Measurements from ENCODE around the gene QSOX2. TPM values are rescaled to one million over a fixed set of nuclear protein-coding genes. Genes with fewer than 3 reads are reported as not detected.

Gene QSOX2
- total RNA-seq, 2 donors from 2014 or later = 4.9 to 12.0 TPM

DNA sequence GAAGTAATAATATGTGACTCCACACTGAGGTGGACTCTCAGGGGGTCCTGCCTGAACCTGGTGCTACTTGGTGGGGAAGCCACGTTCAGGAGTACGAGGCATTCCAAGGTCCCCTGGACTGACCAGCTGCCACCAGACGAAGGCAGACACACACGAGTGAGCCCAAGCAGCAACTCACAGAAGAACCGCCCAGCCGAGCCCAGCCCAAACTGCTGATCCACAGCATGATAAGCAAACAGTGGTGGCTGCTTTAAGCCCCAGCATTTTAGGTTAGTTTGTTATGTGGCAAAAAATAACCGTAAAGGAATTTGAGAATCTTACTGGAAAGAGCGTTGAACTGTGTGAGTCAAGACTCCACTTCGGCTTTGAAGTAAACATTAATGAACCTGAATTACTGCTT, 31.9 kb downstream of the QSOX2 start:
- Histone ChIP-seq H3K27ac (no peak overlapping the region), H3K9ac (ENCODE audit: low read depth in 2 of 2, low read length in 2 of 2) (no peak overlapping the region), H3K9me3 (no peaks in the 10 kb centered on the region), H3K27me3 (no peaks in the 10 kb centered on the region), H3K4me3 (no peak overlapping the region), H3K4me1 (no peaks in the 10 kb centered on the region), H3K36me3 (no peaks in the 10 kb centered on the region)
- DNase-seq = no peak
- intact Hi-C loops (cut with DNase I) = no loop called here
- TF ChIP-seq, protein P1, sequence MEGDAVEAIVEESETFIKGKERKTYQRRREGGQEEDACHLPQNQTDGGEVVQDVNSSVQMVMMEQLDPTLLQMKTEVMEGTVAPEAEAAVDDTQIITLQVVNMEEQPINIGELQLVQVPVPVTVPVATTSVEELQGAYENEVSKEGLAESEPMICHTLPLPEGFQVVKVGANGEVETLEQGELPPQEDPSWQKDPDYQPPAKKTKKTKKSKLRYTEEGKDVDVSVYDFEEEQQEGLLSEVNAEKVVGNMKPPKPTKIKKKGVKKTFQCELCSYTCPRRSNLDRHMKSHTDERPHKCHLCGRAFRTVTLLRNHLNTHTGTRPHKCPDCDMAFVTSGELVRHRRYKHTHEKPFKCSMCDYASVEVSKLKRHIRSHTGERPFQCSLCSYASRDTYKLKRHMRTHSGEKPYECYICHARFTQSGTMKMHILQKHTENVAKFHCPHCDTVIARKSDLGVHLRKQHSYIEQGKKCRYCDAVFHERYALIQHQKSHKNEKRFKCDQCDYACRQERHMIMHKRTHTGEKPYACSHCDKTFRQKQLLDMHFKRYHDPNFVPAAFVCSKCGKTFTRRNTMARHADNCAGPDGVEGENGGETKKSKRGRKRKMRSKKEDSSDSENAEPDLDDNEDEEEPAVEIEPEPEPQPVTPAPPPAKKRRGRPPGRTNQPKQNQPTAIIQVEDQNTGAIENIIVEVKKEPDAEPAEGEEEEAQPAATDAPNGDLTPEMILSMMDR (IDR thresholded peaks at IDR 0.05) = no peak

DNA sequence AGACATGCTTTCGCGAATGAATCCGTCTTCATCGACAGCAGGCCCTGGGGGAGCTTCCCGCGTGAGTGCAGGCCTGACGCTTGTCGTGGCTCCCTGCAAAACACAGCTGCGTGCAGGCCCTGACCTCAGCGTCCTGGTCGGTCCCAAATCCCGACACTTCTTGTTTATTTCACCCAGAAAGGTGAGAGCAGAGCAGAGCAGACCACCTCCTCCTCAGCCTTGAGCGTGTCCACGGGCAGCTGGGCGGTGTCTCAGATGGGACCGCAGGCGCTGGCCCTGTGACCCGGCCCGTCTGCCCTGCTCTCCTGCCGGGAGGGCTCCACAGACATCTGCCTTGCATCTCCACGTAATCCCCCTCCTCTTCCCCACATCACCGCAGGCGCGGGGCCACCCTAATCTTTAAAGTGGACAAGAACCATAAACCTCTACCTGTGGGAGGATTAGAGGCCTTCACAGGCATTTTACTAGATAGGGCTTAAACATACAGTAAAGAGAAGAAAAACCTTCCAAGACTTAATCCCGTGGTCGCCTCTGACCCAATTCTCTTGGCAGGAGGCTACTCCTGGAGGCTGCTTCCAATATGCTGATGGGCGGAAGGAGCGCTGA, 33.2 kb downstream of the QSOX2 start:
- no peaks in the 10 kb centered on the region for H3K36me3 ChIP-seq
- intact Hi-C loops (cut with DNase I) = no loop called here

DNA sequence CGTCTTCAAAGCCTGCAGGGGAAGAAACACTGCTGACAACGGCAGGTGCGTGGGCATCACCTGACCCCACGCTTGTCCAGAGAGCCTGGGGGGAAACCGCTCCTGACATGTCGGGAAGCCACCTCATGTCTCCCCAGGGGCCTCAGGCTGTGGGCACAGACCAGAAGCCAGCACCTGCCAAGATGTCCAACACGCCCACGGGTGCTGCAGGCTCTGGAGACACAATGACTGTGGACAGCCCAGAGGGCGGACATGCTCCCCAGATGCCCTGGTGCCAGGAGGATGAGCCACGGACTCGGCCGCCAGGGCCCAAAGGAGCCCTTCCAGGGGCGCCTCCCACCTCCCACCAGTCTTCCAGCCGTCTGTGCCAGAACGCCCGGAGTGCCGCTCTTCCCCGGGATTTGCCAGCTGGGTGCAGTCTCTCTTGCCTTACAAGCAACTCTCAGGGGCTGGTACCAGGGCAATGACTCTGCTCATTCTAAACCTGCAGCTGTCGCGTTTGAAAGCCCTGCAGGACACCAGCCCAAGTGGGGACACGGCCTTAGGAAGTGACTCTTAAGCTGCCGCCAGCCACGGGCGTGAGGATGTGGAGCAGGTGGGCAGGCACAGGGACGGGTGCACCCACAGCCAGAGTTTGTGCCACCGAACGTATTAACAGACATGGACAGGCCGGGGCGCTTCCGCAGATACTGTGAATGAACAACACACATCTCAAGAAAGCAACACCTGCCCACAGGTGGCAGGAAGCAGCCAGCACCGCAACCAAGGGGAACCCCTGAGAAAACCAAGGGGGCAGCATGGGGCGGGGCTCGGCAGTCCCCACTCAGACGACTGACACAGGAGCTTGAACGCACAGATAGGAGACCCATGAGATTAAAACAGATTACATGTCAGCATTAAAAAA, 33.9 kb downstream of the QSOX2 start:
- Histone ChIP-seq H3K36me3 (no peaks in the 10 kb centered on the region), H3K9me3 (no peaks in the 10 kb centered on the region), H3K4me3 (no peak overlapping the region), H3K9ac (ENCODE audit: low read depth in 2 of 2, low read length in 2 of 2) (no peak overlapping the region), H3K27ac (no peak overlapping the region), H3K27me3 (no peaks in the 10 kb centered on the region), H3K4me1 (no peaks in the 10 kb centered on the region)
- intact Hi-C loops (cut with DNase I) = no loop called here
- TF ChIP-seq, protein P1 (IDR thresholded peaks at IDR 0.05) = no peak
- DNase-seq = no peak

More for the DNA sequence above, 33.2 kb downstream of the QSOX2 start:
- H3K9ac ChIP-seq (ENCODE audit: low read depth in 2 of 2, low read length in 2 of 2) = no peak overlapping the region
- DNase-seq = no peak
- H3K4me1 ChIP-seq = no peaks in the 10 kb centered on the region
- H3K9me3 ChIP-seq = no peaks in the 10 kb centered on the region
- H3K4me3 ChIP-seq = no peak overlapping the region
- TF ChIP-seq, protein P1 (IDR thresholded peaks at IDR 0.05) = no peak
- no peaks in the 10 kb centered on the region for H3K27me3 ChIP-seq
- H3K27ac ChIP-seq = no peak overlapping the region

DNA sequence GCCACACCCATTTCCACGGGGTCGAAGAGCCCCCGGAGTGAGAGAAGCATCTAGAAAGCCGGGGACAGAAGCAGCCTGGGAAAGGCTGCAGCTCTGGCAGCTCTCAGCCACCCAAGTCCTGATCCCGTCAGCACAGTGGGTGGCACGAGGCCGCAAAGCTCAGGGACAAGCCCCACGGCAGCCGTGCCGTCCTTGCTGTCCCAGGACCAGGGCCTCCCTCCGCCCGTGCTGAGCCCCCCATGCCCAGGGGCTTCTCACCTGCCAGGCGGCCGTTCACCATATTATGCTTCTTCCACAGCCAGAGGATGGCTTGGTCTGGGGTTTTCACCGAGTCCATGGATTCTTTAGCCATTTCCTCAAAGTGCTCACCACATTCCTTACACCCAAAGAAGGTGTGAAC, 34.6 kb downstream of the QSOX2 start:
- intact Hi-C loops (cut with DNase I) = no loop called here
- no peaks in the 10 kb centered on the region for H3K36me3 ChIP-seq

DNA sequence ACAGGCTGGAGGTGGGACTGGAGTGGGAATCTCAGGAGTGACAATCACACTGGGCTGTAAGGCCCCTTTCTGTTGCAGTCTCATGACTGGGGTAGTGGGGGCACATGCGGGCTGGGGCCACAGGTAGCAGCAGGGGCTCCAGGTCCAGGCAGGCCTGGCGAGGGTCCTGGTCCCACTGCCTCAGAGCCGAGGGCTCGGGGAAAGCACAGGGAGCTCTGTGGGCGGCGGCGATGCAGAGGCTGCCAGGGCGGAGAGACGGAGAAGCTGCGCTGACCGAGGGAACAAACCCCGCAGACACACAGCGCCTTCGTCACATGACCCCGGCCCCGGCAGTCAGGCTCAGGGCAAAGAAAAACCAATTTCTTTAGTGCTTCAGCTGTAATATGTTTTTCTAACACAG, 35.3 kb downstream of the QSOX2 start:
- Histone ChIP-seq H3K27me3 (no peaks in the 10 kb centered on the region), H3K27ac (no peak overlapping the region), H3K4me3 (no peak overlapping the region), H3K9ac (ENCODE audit: low read depth in 2 of 2, low read length in 2 of 2) (no peak overlapping the region), H3K9me3 (no peaks in the 10 kb centered on the region), H3K36me3 (no peaks in the 10 kb centered on the region), H3K4me1 (no peaks in the 10 kb centered on the region)
- intact Hi-C loops (cut with DNase I) = no loop called here
- TF ChIP-seq, protein P1 (IDR thresholded peaks at IDR 0.05) = no peak
- DNase-seq = no peak

More for the DNA sequence above, 34.6 kb downstream of the QSOX2 start:
- Histone ChIP-seq H3K4me1 (no peaks in the 10 kb centered on the region), H3K9ac (ENCODE audit: low read depth in 2 of 2, low read length in 2 of 2) (no peak overlapping the region), H3K27me3 (no peaks in the 10 kb centered on the region), H3K9me3 (no peaks in the 10 kb centered on the region), H3K4me3 (no peak overlapping the region), H3K27ac (no peak overlapping the region)
- TF ChIP-seq, protein P1 (IDR thresholded peaks at IDR 0.05) = no peak
- no peak for DNase-seq

Measured in colonic mucosa (tissue), 4 donors.